Epithelial cell of proximal tubule (primary cell): ENCODE data around the gene RNF7. TPM values are rescaled to one million over a fixed set of nuclear protein-coding genes. Genes with fewer than 3 reads are reported as not detected.
"Not testable (repeated sequence)": the region's sequence is repeated elsewhere in the genome, so short reads cannot be mapped to it uniquely, and the experiment has no call there.

Experiments
- DNase-seq: peaks from one replicate; pipeline ENCODE4 v3.0.0-alpha.2; 2011; ENCODE audit warnings: low read depth
- H3K4me3 ChIP-seq: 2 replicates; pipeline ENCODE4 v1.5.1; 2011; ENCODE audit warnings: low read depth, mild to moderate bottlenecking, low read length
- CTCF ChIP-seq: conservative IDR thresholded peaks from 2 replicates; pipeline ENCODE4 v1.5.1; 2012; ENCODE audit warnings: low read depth, mild to moderate bottlenecking, low read length
- total RNA-seq: library from RNA; depleted of rRNA; stranded (reverse); fragments of >200 nt; gene quantifications from 2 replicates; pipeline ENCODE4 v1.2.3, GENCODE V29; 2015

Gene RNF7
- total RNA-seq, 1 donor from 2014 or later, result 115 TPM

GRCh38 chr3:141777957-141778813 lies 40.1 kb downstream of the RNF7 start:
- no peak overlapping the region for H3K4me3 ChIP-seq
- no peak for TF ChIP-seq CTCF
- no peak for DNase-seq

GRCh38 chr3:141779667-141780066 lies 41.6 kb downstream of the RNF7 start:
- DNase-seq, result no peak
- no peak overlapping the region for H3K4me3 ChIP-seq
- TF ChIP-seq CTCF, result no peak

GRCh38 chr3:141782386-141782932 lies 44.4 kb downstream of the RNF7 start:
- TF ChIP-seq CTCF, result no peak
- H3K4me3 ChIP-seq, result no peak overlapping the region
- no peak for DNase-seq

GRCh38 chr3:141783632-141784031 lies 45.5 kb downstream of the RNF7 start:
- no peak overlapping the region for H3K4me3 ChIP-seq
- TF ChIP-seq CTCF, result no peak
- DNase-seq, result no peak

GRCh38 chr3:141784096-141784495 lies 46.0 kb downstream of the RNF7 start:
- no peak for TF ChIP-seq CTCF

GRCh38 chr3:141784531-141784930 lies 46.4 kb downstream of the RNF7 start:
- no peak for TF ChIP-seq CTCF
- no peak for DNase-seq
- no peak overlapping the region for H3K4me3 ChIP-seq

More at GRCh38 chr3:141784096-141784495, 46.0 kb downstream of the RNF7 start:
- no peak overlapping the region for H3K4me3 ChIP-seq
- DNase-seq, result no peak

GRCh38 chr3:141788149-141788548 lies 50.1 kb downstream of the RNF7 start:
- DNase-seq, result no peak
- TF ChIP-seq CTCF, result no peak
- no peak overlapping the region for H3K4me3 ChIP-seq

- not testable (repeated sequence) for DNase-seq, H3K4me3 ChIP-seq
Measured at GRCh38 chr3:141788750-141789149, 50.7 kb downstream of the RNF7 start.
